ENCODE results near the gene CABP7.

Gene CABP7

DNA sequence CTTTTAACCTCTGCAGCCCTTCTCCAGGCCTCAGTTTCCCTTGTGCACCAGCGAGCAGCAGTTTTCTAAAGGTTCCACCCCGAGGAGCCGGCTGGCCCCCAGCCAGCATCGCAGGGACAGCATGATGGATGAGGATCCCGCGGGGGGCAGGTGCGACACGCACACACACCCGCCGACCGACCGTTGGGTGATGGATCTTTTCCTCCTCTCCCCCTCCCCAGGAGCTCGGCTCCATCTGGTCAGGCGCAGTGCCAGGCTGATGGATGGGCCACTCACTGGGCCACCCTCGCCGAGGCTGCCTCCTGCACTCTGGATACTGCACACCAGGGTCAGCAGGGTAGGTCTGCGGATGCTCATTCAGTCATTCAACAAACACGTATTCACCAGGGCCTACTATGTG is 12.8 kb upstream of the CABP7 start:
- TF ChIP-seq ZNF274 (IDR thresholded peaks at IDR 0.05; ENCODE audit: low read depth, low read length), result no peak

DNA sequence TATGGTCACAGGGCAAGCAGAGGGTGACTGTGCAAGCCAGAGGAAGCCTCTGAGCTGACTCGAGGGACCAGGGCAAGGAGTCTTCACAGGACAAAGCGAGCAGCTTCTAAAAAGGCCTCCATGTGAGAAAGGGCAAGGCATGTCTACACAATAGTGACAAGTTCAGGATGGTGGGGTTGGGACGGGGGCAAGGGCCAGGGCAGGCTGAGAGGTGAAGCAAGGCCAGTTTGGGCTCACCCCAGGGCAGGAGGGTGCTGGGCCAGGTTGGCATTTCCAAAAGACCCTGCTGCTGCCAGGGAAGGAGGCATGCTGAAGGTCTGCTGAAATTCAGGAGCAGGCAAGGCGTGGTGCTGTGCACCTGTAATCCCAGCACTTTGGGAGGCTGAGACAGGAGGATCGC is 12.3 kb upstream of the CABP7 start:
- TF ChIP-seq ZNF274 (IDR thresholded peaks at IDR 0.05; ENCODE audit: low read depth, low read length), result no peak

More for the DNA sequence above, 12.8 kb upstream of the CABP7 start:
- no peak overlapping the region for H3K4me3 ChIP-seq (ENCODE audit: low read length)

DNA sequence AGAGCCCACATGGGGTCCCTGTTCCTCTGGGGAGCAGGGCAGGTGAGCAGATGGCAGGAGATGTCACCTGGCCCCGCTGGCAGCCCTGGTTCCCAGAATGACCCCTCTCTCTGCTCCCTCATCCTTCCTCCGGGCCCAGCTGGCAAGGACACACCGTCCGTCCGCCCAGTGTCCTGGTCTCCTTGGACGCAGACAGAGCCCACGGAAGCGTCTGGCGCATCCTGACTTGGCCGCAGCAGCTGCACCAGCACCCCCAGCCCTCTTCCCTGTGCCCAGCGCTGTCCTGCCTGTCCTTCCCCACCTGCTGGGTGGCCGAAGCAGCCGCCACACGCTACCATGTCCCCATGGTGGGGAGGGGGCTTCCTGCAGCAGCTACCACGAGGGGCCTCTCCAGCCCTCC is 9.6 kb upstream of the CABP7 start:
- TF ChIP-seq ZNF274 (IDR thresholded peaks at IDR 0.05; ENCODE audit: low read depth, low read length), result no peak
- no peak overlapping the region for H3K4me3 ChIP-seq (ENCODE audit: low read length)

More for the DNA sequence above, 12.3 kb upstream of the CABP7 start:
- no peak overlapping the region for H3K4me3 ChIP-seq (ENCODE audit: low read length)

GRCh38 chr22:29710922-29711593 is 8.7 kb upstream of the CABP7 start:
- no peak for TF ChIP-seq ZNF274 (IDR thresholded peaks at IDR 0.05; ENCODE audit: low read depth, low read length)
- H3K4me3 ChIP-seq (ENCODE audit: low read length), result no peak overlapping the region

GRCh38 chr22:29712119-29712518 is 7.7 kb upstream of the CABP7 start:
- no peak overlapping the region for H3K4me3 ChIP-seq (ENCODE audit: low read length)
- no peak for TF ChIP-seq ZNF274 (IDR thresholded peaks at IDR 0.05; ENCODE audit: low read depth, low read length)

DNA sequence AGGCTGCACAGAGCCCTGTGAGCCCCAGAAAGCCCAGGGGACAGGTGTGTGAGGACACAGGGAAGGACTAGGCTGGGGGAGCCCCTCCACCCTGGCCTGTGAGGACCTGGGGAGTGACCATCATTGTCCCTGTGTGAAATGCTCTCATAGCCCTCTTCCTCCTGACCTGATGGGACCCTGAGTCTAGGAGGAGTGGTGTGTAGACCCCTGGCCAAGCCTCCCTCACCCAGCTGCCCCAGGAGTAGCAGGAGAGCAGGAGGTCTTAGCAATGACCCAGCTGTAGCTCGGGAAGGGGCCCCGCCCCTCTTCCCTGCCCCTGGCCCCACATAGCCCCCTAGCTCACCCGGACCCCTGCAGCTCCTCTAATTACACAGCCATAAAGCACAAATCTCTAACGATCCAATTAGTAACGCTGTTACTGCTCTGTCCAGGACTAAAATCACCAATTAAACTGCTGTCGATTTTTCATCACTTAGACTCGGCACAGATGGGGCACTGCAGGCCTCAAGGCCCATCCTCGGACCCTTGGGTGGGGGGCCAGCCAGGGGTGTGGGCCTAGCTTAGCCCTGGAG is 6.6 kb upstream of the CABP7 start:
- no peak overlapping the region for H3K4me3 ChIP-seq (ENCODE audit: low read length)
- no peak for TF ChIP-seq ZNF274 (IDR thresholded peaks at IDR 0.05; ENCODE audit: low read depth, low read length)

GRCh38 chr22:29715240-29715639 is 4.6 kb upstream of the CABP7 start:
- H3K4me3 ChIP-seq (ENCODE audit: low read length), result no peak overlapping the region
- TF ChIP-seq ZNF274 (IDR thresholded peaks at IDR 0.05; ENCODE audit: low read depth, low read length), result no peak

- no peak for TF ChIP-seq ZNF274 (IDR thresholded peaks at IDR 0.05; ENCODE audit: low read depth, low read length)
- H3K4me3 ChIP-seq (ENCODE audit: low read length), result no peak overlapping the region
Measured at GRCh38 chr22:29715705-29716104, 4.1 kb upstream of the CABP7 start.

- H3K4me3 ChIP-seq (ENCODE audit: low read length), result no peak overlapping the region
- no peak for TF ChIP-seq ZNF274 (IDR thresholded peaks at IDR 0.05; ENCODE audit: low read depth, low read length)
Measured at GRCh38 chr22:29716814-29717545, 2.8 kb upstream of the CABP7 start.

GRCh38 chr22:29717789-29718188 is 2.0 kb upstream of the CABP7 start:
- no peak for TF ChIP-seq ZNF274 (IDR thresholded peaks at IDR 0.05; ENCODE audit: low read depth, low read length)
- no peak overlapping the region for H3K4me3 ChIP-seq (ENCODE audit: low read length)

- no peak for TF ChIP-seq ZNF274 (IDR thresholded peaks at IDR 0.05; ENCODE audit: low read depth, low read length)
- no peak overlapping the region for H3K4me3 ChIP-seq (ENCODE audit: low read length)
Measured at GRCh38 chr22:29718949-29719898, 579 bp upstream of the CABP7 start.

- no peak overlapping the region for H3K4me3 ChIP-seq (ENCODE audit: low read length)
- no peak for TF ChIP-seq ZNF274 (IDR thresholded peaks at IDR 0.05; ENCODE audit: low read depth, low read length)
Measured at GRCh38 chr22:29720811-29721323, 1.1 kb downstream of the CABP7 start.

DNA sequence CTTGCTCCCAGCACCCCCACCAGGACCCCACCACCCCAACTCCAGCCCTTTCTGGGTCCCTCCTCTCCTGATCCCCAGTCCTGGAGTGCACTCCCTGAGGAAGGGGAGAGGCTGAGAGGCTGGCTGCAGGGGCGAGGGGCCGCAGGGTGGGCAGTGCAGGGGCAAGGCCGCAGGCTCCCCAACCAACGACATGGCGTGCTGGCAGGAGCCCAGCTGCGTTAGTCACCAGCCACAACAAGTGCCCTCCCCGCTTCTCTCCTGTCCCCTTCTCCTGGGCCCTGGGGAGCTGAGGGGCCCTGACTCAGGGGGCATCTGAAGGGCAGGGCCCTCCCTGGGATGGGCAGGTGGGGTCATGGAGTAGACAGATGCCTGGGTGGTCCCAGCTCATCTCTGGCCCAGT is 2.3 kb downstream of the CABP7 start:
- no peak for TF ChIP-seq ZNF274 (IDR thresholded peaks at IDR 0.05; ENCODE audit: low read depth, low read length)
- H3K4me3 ChIP-seq (ENCODE audit: low read length), result no peak overlapping the region

- TF ChIP-seq ZNF274 (IDR thresholded peaks at IDR 0.05; ENCODE audit: low read depth, low read length), result no peak
- H3K4me3 ChIP-seq (ENCODE audit: low read length), result no peak overlapping the region
Measured at GRCh38 chr22:29722587-29722986, 2.8 kb downstream of the CABP7 start.
